HG02678 (cell line): ENCODE results near the gene SPOCK1.
"Not testable (repeated sequence)": the region's sequence is repeated elsewhere in the genome, so short reads cannot be mapped to it uniquely, and the experiment has no call there.

Experiments used
- ATAC-seq: cut with Tn5 transposase; IDR thresholded peaks from one replicate; pipeline ENCODE4 v1.9.1; 2021; ENCODE audit warnings: mild to moderate bottlenecking, moderate library complexity; ENCODE audit not compliant: unreplicated experiment

The SPOCK1 gene

DNA sequence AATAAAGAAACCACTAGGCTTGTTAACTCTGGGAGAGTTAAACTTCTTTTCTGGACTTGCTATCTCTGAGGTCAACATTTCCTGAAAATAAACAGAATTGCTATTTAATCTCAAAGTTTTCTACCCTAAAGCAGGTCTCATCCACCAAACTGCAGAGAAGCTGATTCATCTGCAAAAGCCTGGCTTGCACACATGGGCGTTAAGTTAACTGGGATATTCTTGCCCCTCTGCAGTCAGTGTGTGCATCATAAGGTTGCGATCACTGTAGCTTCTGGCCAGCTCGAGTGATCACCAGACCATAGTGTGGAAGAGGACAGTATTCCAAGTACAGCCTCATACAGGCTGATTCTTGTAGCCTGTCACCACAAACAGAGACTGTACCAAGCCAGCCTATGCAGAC, 99.2 kb downstream of the SPOCK1 start:
- no peak for ATAC-seq

- ATAC-seq: no peak
Measured at GRCh38 chr5:137398751-137399150, 100.4 kb downstream of the SPOCK1 start.

GRCh38 chr5:137398154-137398553, 101.0 kb downstream of the SPOCK1 start:
- ATAC-seq: no peak

DNA sequence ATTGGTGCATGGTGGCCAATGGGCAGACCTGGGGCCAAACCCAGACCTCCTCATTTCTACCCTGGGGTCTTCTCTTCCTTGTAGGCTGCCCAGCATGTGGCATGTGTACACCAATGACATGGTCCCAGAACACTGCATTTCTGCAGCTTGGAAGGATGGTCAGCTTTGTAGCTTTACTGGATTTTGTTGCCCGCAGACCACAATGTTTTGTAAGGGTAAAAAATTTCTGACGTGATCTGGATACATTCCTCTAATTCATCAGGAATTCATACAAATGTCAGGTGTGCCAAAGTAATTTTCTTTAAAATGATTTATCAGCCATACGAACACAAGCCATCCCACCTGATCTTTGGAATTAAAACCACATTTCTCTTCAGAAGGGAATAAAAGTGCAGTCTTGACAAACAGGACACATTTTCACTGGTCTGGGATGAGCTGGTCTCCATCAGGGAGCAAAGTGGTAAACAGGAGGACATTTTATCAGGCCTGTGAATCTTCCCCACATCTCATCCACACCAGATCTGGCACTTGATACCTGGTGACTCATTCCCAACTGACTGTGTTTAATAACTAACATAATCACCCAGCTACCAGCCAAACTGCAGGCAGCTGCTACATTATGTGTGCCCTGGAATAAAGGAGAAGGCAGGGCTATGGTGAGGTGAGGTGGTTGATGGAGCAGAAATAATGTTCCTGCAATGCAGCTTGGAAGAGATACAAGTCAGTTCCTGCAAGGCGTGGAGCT, 103.9 kb downstream of the SPOCK1 start:
- ATAC-seq: no peak

- ATAC-seq: no peak
Measured at GRCh38 chr5:137394380-137394779, 104.7 kb downstream of the SPOCK1 start.

DNA sequence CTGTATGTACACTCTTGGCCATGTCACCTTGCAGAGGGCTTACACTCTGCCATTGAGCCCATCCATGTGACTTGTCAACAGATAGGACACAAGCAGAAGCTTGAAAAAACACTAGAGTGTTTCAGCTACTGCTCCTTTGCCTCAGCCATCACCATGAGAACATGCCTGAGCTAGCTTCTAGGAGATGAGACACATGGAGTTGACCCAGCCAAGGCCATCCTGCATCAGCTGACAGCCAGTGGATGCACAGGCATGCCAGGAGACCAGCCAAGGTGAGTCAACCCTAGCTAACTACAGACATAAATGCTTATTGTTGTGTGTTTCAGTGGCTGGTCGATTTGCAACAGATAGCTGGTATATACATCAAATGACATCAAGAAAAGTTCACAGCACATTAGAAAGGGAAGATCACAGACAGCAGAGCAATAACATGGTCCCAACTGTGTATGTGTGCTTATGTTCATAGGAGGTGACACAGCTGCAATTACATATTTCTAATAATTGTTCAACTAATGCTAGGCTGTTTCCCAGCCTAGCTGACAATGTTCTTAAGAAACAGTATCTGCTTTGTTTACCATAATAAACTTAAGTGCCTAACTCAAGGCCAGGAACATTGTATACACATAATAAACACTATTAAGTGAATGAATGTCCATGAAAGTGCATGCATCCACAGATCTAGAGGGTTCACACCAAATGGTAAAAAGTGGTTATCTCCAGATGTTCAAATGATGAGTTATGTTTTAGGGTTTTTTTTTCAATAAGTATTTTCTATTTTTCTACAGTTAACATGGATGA, 105.7 kb downstream of the SPOCK1 start:
- no peak for ATAC-seq

DNA sequence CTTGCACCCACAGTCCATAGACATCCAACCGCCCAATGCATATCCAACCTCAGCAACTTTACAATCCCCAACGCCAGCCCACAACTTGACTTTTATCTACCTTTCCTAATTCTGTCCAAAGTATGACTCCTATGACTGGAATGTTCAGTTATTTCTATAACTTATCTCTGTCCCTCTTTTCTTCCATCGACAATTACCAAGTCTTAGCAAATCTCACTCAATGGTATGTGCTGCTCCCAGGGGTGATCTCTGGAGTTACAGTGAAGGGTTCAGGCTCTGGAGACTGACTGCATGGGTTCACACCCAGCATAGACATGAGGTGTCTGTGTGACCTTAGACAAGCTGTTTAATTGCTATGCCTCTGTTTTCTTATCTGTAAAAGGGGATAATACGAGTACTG, 106.9 kb downstream of the SPOCK1 start:
- ATAC-seq: no peak

DNA sequence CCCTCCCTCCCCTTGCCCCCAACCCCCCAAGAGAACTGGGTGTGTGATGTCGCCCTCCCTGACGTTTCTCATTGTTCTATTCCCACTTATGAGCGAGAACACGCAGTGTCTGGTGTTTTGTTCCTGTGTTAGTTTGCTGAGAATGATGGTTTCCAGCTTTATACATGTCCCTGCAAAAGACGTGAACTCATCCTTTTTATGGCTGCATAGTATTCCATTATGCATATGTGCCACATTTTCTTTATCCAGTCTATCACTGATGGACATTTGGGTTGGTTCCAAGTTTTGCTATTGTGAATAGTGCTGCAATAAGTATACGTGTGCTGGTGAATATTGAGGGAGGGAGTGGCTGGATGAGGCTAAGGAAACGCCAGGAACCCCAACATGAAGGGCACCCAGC, 108.1 kb downstream of the SPOCK1 start:
- not testable (repeated sequence) for ATAC-seq

DNA sequence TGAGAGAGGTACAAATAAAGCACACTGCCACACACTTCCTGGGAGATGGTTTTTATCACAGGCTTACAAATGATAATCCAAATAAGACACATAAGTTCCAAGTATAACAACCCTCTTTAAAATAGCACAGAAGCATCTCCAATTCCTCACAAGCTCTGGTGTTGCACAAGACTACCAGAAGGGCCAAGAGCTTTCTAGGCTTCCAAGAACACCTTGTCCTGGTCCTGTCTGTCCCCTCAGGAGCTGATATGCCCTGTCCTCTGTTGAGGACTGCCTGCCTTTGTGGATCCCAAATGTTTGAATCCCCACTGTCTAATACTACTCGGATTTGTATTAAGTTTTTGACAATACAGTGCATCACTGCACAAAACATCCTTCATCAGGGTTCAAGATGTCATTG, 110.1 kb downstream of the SPOCK1 start:
- ATAC-seq: no peak

- ATAC-seq: no peak
Measured at GRCh38 chr5:137385064-137385463, 114.1 kb downstream of the SPOCK1 start.

DNA sequence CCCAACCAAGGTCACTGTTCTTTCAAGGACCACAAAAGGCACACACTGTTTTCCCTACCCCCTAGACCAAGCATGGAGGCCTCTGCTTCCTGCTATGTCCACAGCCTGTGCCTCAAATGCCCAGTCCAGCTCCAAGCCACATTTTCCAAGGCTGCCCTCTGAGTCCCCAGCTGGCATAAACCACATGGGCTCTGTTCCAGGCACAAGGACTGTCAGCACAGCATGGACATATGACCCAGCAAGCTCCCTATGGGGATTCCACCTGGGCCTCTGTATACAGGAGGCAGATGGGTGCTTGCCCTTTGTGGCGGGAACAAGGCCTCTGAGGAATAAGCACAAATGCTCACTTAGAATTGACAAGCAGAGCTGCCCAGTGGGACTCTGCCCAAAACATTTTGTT, 115.2 kb downstream of the SPOCK1 start:
- no peak for ATAC-seq

GRCh38 chr5:137381555-137381954, 117.6 kb downstream of the SPOCK1 start:
- ATAC-seq: no peak

- no peak for ATAC-seq
Measured at GRCh38 chr5:137379555-137380286, 119.4 kb downstream of the SPOCK1 start.

DNA sequence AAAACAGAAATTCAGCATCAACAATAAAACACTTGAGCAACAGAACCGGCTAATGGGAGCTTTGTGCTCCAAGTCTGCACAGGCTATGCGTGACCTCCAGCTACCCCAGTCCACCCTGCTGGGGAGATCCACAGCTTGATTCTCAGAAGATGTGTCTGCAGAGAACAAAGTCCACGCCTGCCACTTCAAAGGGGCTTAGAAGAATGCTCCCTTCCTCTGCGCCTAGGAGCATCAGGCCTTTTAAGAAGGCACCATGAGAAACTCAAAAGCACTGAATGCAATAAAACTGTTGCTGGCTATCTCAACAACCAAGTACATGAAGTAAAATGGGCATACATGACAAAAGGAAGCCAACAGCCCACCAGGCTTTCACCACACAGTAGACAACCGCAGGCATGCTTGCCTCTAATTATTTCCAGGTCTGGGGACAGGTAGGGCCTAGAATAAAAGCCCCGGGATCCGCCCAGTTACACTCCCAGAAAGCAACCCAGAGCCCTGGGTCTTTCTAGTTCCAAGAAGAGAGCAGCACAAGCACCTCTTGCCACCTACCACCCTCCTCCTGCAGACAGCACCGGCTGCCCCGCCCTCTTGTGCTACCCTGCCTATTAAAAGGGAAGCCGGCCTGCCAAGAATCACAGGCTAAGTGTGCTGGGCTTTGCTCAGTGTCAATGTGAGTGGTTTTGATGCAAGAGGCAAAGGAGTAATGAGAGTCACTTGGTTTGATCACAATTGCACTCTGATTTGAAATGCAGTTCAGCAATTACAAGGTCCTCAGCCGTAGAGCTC, 123.2 kb downstream of the SPOCK1 start:
- ATAC-seq: no peak

DNA sequence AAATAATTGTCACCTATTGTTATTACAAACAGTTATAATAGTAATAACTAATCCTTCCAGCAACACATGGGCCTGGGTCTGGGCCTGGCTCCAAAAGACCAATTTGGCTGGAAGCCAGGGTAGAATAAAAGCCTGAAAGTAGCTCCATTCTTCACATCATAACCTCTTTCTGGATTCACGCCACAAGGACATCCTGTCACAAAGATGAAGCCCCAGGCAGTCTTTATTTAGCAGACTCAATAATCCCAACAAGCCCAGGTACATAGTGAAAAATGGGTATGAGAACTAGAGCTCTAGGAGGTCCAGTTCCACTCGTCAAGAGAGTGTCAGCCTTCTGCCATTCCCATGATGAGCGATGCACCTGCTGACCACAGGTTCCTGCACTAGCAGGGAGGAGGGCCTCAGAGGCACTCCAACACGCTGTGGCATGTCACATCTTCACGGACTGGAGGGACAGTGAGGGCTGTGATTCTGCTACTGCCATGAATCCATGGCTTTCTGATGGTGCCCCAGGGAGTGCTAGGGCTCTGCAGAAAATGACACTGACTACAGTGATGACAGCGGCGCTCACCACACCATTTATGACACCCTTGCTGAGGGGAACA, 124.9 kb downstream of the SPOCK1 start:
- ATAC-seq: no peak

- ATAC-seq: no peak
Measured at GRCh38 chr5:137372773-137373160, 126.4 kb downstream of the SPOCK1 start.

GRCh38 chr5:137372016-137372772, 126.9 kb downstream of the SPOCK1 start:
- ATAC-seq: no peak

DNA sequence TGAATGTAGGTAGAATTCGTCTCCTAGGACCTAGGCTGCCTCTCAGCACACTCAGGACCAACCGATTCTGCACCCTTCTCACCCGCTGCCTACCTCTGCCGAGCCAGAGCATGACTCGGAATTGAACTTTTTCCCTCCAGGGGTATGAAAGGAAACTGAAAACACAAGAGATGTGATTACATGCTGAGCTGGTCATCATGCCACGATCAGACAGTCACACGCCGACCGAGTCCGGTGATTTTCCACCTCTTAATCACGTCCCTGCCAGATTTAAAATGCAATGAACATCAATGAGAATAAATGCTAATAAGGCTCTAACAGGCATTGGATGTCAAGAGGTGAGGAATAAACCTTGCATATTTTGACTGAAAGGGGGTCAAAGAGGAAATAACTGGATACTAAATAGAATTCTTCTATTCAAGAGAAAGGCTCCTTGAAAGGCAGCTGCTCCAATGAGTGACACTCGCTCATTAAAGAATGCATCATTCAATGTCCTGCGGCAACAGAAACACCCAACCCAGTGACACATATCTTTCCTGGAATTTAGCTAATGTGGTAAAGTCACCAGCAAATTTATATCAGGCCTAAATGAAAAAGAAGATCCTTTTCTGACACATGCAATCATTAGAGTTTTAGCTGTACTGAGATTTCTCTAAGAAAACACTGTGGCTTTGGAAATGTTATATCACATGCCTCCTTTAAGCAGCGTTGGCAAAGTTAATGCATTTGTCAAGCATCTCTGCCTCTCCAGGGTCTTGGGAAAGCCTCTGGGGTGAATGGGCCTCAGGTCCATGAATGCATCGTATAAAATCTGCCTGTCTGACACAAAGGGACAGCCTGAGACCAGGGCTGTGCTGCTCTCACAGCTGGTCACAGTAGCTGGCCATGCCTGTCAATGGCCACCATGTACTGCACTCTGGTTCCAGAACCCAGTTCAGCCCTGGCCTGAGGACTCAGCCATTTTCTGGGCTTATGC, 128.7 kb downstream of the SPOCK1 start:
- no peak for ATAC-seq

- ATAC-seq: no peak
Measured at GRCh38 chr5:137368651-137369050, 130.5 kb downstream of the SPOCK1 start.
